H9 (cell line): ENCODE results near the gene DPP6. TPM values are rescaled to one million over a fixed set of nuclear protein-coding genes. Genes with fewer than 3 reads are reported as not detected.

ENCODE experiments used
- DNase-seq: peaks from one replicate; pipeline ENCODE4 v3.0.0-alpha.2; 2017
- H2AFZ ChIP-seq: one replicate; pipeline ENCODE4 v1.6.1; 2013; ENCODE audit warnings: mild to moderate bottlenecking, low read length, control low read depth, moderate library complexity
- H2AK5ac ChIP-seq: 2 replicates; pipeline ENCODE4 v1.6.1; 2013; ENCODE audit warnings: low read length, control low read depth, mixed read lengths; ENCODE audit not compliant: insufficient read length
- H2BK120ac ChIP-seq: one replicate; pipeline ENCODE4 v1.6.1; 2013; ENCODE audit warnings: low read depth, mild to moderate bottlenecking, low read length, control low read depth, inconsistent platforms; ENCODE audit not compliant: poor library complexity, severe bottlenecking
- H2BK12ac ChIP-seq: 2 replicates; pipeline ENCODE4 v1.6.1; 2013; ENCODE audit warnings: low read length, control low read depth, mixed read lengths, low read depth; ENCODE audit not compliant: insufficient read length
- H2BK15ac ChIP-seq: 2 replicates; pipeline ENCODE4 v1.6.1; 2013; ENCODE audit warnings: low read depth, low read length, control low read depth
- H2BK20ac ChIP-seq: one replicate; pipeline ENCODE4 v1.6.1; 2013; ENCODE audit warnings: low read depth, mild to moderate bottlenecking, low read length, control low read depth, inconsistent platforms; ENCODE audit not compliant: poor library complexity, severe bottlenecking
- H2BK5ac ChIP-seq: 2 replicates; pipeline ENCODE4 v1.6.1; 2013; ENCODE audit warnings: low read length, control low read depth, mixed read lengths; ENCODE audit not compliant: insufficient read length
- H3K14ac ChIP-seq: 2 replicates; pipeline ENCODE4 v1.6.1; 2013; ENCODE audit warnings: low read length, control low read depth; ENCODE audit not compliant: insufficient read depth
- H3K18ac ChIP-seq: 2 replicates; pipeline ENCODE4 v1.6.1; 2013; ENCODE audit warnings: low read depth, mild to moderate bottlenecking, mixed read lengths, low read length, control low read depth; ENCODE audit not compliant: insufficient read length
- H3K23ac ChIP-seq: 2 replicates; pipeline ENCODE4 v1.6.1; 2013; ENCODE audit warnings: low read length, control low read depth, mixed read lengths, low read depth; ENCODE audit not compliant: insufficient read length
- H3K23me2 ChIP-seq: 2 replicates; pipeline ENCODE4 v1.6.1; 2013; ENCODE audit warnings: low read depth, mild to moderate bottlenecking, mixed read lengths, low read length, control low read depth; ENCODE audit not compliant: insufficient read length, poor library complexity, severe bottlenecking
- H3K27ac ChIP-seq: 2 replicates; pipeline ENCODE4 v1.5.1; 2013; ENCODE audit warnings: low read length, control low read depth, mixed read lengths, low read depth; ENCODE audit not compliant: insufficient read length
- H3K27me3 ChIP-seq: 2 replicates; pipeline ENCODE4 v1.6.1; 2013; ENCODE audit warnings: low read length, control low read depth, inconsistent platforms; ENCODE audit not compliant: insufficient read depth
- H3K4ac ChIP-seq: 2 replicates; pipeline ENCODE4 v1.6.1; 2013; ENCODE audit warnings: low read depth, mild to moderate bottlenecking, control low read depth, inconsistent platforms, low read length, moderate library complexity
- H3K4me1 ChIP-seq: 2 replicates; pipeline ENCODE4 v1.6.1; 2013; ENCODE audit warnings: low read length, control low read depth, inconsistent platforms; ENCODE audit not compliant: insufficient read depth
- H3K4me2 ChIP-seq: 2 replicates; pipeline ENCODE4 v1.6.1; 2013; ENCODE audit warnings: low read length, control low read depth, mixed read lengths; ENCODE audit not compliant: insufficient read length, insufficient read depth
- H3K56ac ChIP-seq: 2 replicates; pipeline ENCODE4 v1.6.1; 2013; ENCODE audit warnings: low read depth, mild to moderate bottlenecking, mixed read lengths, low read length, control low read depth; ENCODE audit not compliant: insufficient read length
- H3K79me1 ChIP-seq: 2 replicates; pipeline ENCODE4 v1.6.1; 2013; ENCODE audit warnings: low read depth, mild to moderate bottlenecking, moderate library complexity, low read length, control low read depth, inconsistent platforms; ENCODE audit not compliant: insufficient read depth, poor library complexity, severe bottlenecking
- H3K79me2 ChIP-seq: 2 replicates; pipeline ENCODE4 v1.6.1; 2013; ENCODE audit warnings: low read length, control low read depth, inconsistent platforms; ENCODE audit not compliant: insufficient read depth
- H3K9ac ChIP-seq: 2 replicates; pipeline ENCODE4 v1.6.1; 2013; ENCODE audit warnings: low read length, control low read depth, mixed read lengths; ENCODE audit not compliant: insufficient read length; ENCODE audit errors: extremely low read depth
- H3K9me3 ChIP-seq: one replicate; pipeline ENCODE4 v1.6.1; 2013; ENCODE audit warnings: low read depth, low read length, inconsistent platforms; ENCODE audit not compliant: control insufficient read depth
- H3T11ph ChIP-seq: one replicate; pipeline ENCODE4 v1.6.1; 2013; ENCODE audit warnings: mild to moderate bottlenecking, low read length, control low read depth, inconsistent platforms
- H4K20me1 ChIP-seq: one replicate; pipeline ENCODE4 v1.6.1; 2013; ENCODE audit not compliant: control insufficient read depth, insufficient read length, insufficient read depth
- H4K5ac ChIP-seq: 2 replicates; pipeline ENCODE4 v1.6.1; 2013; ENCODE audit warnings: low read depth, mild to moderate bottlenecking, mixed read lengths, low read length, control low read depth; ENCODE audit not compliant: insufficient read length
- H4K8ac ChIP-seq: replicated peaks from 2 replicates; pipeline ENCODE4 v1.6.1; 2013; ENCODE audit warnings: low read length, control low read depth, mixed read lengths, low read depth; ENCODE audit not compliant: insufficient read length
- H4K91ac ChIP-seq: 2 replicates; pipeline ENCODE4 v1.6.1; 2013; ENCODE audit warnings: low read depth, mild to moderate bottlenecking, moderate library complexity, mixed read lengths, low read length, control low read depth; ENCODE audit not compliant: insufficient read length
- H3K27ac Mint-ChIP-seq, 3 experiments: 2 replicates in 2 of 3; 3 replicates in 1 of 3; pipeline ENCODE4 v1.8.0; 2020 to 2021; ENCODE audit warnings: mixed read lengths in 3 of 3, mild to moderate bottlenecking in 1 of 3, moderate library complexity in 1 of 3
- H3K27me3 Mint-ChIP-seq: 2 replicates; pipeline ENCODE4 v1.8.0; 2021; ENCODE audit warnings: low read depth, mild to moderate bottlenecking, moderate library complexity, mixed read lengths
- H3K36me3 Mint-ChIP-seq, 3 experiments: 2 replicates in 2 of 3; 3 replicates in 1 of 3; pipeline ENCODE4 v1.8.0; 2020 to 2021; ENCODE audit warnings: low read depth in 3 of 3, mixed read lengths in 3 of 3; ENCODE audit not compliant: insufficient read depth in 1 of 3
- H3K4me1 Mint-ChIP-seq, 2 experiments: 2 replicates each; pipeline ENCODE4 v1.8.0; 2020; ENCODE audit warnings: mixed read lengths in 2 of 2
- H3K4me3 Mint-ChIP-seq, 2 experiments: 2 replicates in 1 of 2; 3 replicates in 1 of 2; pipeline ENCODE4 v1.8.0; 2020 to 2021; ENCODE audit warnings: mild to moderate bottlenecking in 2 of 2, mixed read lengths in 2 of 2, moderate library complexity in 1 of 2
- H3K9me3 Mint-ChIP-seq, 2 experiments: 2 replicates in 1 of 2; 3 replicates in 1 of 2; pipeline ENCODE4 v1.8.0; 2020; ENCODE audit warnings: mild to moderate bottlenecking in 2 of 2, mixed read lengths in 2 of 2, moderate library complexity in 1 of 2
- whole genome bisulfite sequencing: extraction: QIAGEN DNeasy Blood & Tissue Kit; methylation state at CpG from one replicate; pipeline ENCODE4 v1.1.7; 2013; ENCODE audit warnings: missing lambda C conversion rate, low lambda C conversion rate, mixed read lengths; ENCODE audit not compliant: insufficient read length; ENCODE audit errors: extremely low coverage; 5-methylcytosine and 5-hydroxymethylcytosine counted together
- total RNA-seq: library from RNA; stranded (reverse); gene quantifications from 2 replicates; pipeline ENCODE4 v1.2.1, GENCODE V29; 2021
- TF ChIP-seq, protein P1 (sequence below): fragments of 200-600 bp; sonication (generic); conservative IDR thresholded peaks from 3 replicates; pipeline ENCODE4 v1.8.0; 2021; ENCODE audit warnings: antibody characterized with exemption, mild to moderate bottlenecking

DPP6 gene
- total RNA-seq, 1 experiment from 2014 or later: 4.5 TPM

DNA sequence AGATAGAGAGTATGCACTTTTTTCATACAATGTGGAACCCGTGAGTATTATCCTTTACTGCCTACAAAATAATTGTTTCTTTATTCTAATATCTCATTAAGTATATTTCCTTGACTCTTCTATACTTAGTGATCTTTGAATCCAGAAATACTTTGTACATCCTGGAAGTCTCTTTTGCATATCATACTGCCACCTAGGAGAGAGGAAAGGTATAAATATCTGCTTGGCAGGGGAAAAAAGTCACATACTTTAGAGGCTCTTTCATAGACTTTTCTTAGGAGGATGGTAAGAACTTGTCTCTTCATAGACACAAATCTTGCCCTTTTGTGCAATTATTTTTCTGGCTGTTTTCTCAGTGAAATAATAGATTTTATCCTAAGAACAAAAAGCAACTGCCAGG is 514.7 kb downstream of the DPP6 start:
- TF ChIP-seq, protein P1, sequence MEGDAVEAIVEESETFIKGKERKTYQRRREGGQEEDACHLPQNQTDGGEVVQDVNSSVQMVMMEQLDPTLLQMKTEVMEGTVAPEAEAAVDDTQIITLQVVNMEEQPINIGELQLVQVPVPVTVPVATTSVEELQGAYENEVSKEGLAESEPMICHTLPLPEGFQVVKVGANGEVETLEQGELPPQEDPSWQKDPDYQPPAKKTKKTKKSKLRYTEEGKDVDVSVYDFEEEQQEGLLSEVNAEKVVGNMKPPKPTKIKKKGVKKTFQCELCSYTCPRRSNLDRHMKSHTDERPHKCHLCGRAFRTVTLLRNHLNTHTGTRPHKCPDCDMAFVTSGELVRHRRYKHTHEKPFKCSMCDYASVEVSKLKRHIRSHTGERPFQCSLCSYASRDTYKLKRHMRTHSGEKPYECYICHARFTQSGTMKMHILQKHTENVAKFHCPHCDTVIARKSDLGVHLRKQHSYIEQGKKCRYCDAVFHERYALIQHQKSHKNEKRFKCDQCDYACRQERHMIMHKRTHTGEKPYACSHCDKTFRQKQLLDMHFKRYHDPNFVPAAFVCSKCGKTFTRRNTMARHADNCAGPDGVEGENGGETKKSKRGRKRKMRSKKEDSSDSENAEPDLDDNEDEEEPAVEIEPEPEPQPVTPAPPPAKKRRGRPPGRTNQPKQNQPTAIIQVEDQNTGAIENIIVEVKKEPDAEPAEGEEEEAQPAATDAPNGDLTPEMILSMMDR: peak; percentile 60
- Histone ChIP-seq H3K23ac (no peak overlapping the region), H3K18ac (no peak overlapping the region), H4K5ac (no peak overlapping the region), H4K91ac (no peak overlapping the region), H3T11ph (no peak overlapping the region), H3K27me3 (no peaks in the 10 kb centered on the region), H3K23me2 (no peaks in the 10 kb centered on the region), H2BK20ac (no peak overlapping the region), H2BK5ac (no peak overlapping the region), H2AFZ (no peak overlapping the region), H3K9ac (no peak overlapping the region), H2BK120ac (no peak overlapping the region), H3K4me2 (no peak overlapping the region), H2BK12ac (no peak overlapping the region), H3K27ac (no peak overlapping the region), H4K20me1 (no peaks in the 10 kb centered on the region), H3K56ac (no peak overlapping the region), H3K4me1 (no peaks in the 10 kb centered on the region), H2AK5ac (no peak overlapping the region), H3K14ac (no peak overlapping the region), H4K8ac (no peak overlapping the region), H3K79me1 (no peaks in the 10 kb centered on the region), H3K79me2 (no peaks in the 10 kb centered on the region), H3K4ac (no peak overlapping the region), H3K9me3 (no peaks in the 10 kb centered on the region), H2BK15ac (no peak overlapping the region)
- 0 out of 7 replicates have a peak, but pooled peaks cover 0 to 2% (median 0%) of the 10 kb centered on the region in 3 experiments for H3K36me3 Mint-ChIP-seq
- no CpG with 5 or more reads among the region's 1 CpG for WGBS
- no peak overlapping the region for H3K27ac Mint-ChIP-seq
- H3K27me3 Mint-ChIP-seq: no peaks in the 10 kb centered on the region
- H3K9me3 Mint-ChIP-seq: peaks cover 0 to 2% of the 10 kb centered on the region in 2 experiments; a peak in 1 of 5 replicates
- DNase-seq: no peak
- H3K4me1 Mint-ChIP-seq: peaks cover 6% of the 10 kb centered on the region in 2 experiments; a peak in 2 of 4 replicates
- no peak overlapping the region for H3K4me3 Mint-ChIP-seq
